ENCODE measurements around the gene PGPEP1.

DNA sequence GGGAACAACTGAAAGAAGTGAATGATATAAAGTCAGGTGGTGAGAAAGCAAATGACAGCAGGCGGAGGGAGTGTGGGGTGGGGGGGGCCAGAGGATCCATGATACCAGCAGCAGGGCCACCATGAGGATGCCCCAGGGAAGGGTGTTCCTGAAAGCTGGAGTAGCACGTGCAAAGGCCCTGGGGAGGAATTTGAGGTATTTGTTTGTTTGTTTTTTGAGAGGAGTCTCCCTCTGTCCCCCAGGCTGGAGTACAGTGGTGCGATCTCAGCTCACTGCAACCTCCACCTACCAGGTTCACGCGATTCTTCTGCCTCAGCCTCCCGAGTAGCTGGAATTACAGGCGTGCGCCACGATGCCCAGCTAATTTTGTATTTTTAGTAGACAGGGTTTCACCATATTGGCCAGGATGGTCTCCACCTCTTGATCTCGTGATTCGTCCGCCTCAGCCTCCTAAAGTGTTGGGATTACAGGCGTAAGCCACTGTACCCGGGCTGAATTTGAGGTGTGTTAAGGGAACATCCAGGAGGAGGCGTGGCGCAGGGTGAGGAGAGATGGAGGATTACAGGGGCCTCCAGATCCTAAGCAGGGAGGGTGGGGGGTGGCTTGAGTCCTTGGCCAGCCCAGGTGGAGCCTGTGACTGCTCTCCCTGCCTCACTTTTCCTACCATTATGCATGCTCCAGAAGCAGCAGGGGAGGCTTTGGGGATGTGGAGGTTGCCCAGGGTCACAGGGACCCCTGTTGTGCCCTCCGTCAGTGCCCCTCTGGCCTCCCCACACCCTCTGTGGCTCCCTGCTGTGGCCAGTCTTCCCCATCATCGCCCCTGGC is 46.5 kb upstream of the PGPEP1 start:
- TF ChIP-seq, protein P1, sequence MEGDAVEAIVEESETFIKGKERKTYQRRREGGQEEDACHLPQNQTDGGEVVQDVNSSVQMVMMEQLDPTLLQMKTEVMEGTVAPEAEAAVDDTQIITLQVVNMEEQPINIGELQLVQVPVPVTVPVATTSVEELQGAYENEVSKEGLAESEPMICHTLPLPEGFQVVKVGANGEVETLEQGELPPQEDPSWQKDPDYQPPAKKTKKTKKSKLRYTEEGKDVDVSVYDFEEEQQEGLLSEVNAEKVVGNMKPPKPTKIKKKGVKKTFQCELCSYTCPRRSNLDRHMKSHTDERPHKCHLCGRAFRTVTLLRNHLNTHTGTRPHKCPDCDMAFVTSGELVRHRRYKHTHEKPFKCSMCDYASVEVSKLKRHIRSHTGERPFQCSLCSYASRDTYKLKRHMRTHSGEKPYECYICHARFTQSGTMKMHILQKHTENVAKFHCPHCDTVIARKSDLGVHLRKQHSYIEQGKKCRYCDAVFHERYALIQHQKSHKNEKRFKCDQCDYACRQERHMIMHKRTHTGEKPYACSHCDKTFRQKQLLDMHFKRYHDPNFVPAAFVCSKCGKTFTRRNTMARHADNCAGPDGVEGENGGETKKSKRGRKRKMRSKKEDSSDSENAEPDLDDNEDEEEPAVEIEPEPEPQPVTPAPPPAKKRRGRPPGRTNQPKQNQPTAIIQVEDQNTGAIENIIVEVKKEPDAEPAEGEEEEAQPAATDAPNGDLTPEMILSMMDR (IDR thresholded peaks at IDR 0.05; ENCODE audit: poor library complexity, severe bottlenecking), result no peak
- TF ChIP-seq EP300 (conservative IDR thresholded peaks at IDR 0.05; ENCODE audit: poor library complexity, severe bottlenecking) (no peak), POLR2AphosphoS5 (IDR thresholded peaks at IDR 0.05) (no peak)

All from neural cell (in vitro differentiated cells).